LNCAP (cell line): Measurements from ENCODE around the gene MLLT3.
A peak's percentile ranks its signal among the peaks of the same experiment; 100 is the strongest.

Experiments used
- TF ChIP-seq, protein P1 (sequence below): fragments of 450-650 bp; IDR thresholded peaks from 2 replicates; pipeline ENCODE4 v1.5.1; 2017; ENCODE audit warnings: mild to moderate bottlenecking

MLLT3 gene

GRCh38 chr9:20524776-20525175 is 97.5 kb downstream of the MLLT3 start:
- TF ChIP-seq, protein P1, sequence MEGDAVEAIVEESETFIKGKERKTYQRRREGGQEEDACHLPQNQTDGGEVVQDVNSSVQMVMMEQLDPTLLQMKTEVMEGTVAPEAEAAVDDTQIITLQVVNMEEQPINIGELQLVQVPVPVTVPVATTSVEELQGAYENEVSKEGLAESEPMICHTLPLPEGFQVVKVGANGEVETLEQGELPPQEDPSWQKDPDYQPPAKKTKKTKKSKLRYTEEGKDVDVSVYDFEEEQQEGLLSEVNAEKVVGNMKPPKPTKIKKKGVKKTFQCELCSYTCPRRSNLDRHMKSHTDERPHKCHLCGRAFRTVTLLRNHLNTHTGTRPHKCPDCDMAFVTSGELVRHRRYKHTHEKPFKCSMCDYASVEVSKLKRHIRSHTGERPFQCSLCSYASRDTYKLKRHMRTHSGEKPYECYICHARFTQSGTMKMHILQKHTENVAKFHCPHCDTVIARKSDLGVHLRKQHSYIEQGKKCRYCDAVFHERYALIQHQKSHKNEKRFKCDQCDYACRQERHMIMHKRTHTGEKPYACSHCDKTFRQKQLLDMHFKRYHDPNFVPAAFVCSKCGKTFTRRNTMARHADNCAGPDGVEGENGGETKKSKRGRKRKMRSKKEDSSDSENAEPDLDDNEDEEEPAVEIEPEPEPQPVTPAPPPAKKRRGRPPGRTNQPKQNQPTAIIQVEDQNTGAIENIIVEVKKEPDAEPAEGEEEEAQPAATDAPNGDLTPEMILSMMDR = peak; percentile 39; the same call in 1 of the 2 replicates

DNA sequence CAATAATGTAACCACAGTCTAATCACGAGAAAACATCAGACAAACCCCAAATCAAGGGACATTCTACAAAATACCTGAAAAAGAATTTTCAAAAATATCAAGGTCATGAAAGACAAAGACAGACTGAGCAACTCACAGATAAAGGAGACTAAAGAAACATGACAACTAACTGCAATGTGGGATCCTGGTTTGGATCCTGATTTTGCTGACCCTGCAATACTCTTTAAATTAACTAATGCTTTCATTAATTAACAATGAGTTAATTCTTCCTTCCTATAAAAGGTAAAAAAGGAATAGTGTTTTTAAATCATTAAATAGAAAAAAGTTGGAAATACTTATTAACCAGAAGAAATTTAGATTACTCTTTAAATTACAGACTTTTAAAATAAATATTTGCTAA is 103.6 kb downstream of the MLLT3 start:
- TF ChIP-seq, protein P1 = no peak

DNA sequence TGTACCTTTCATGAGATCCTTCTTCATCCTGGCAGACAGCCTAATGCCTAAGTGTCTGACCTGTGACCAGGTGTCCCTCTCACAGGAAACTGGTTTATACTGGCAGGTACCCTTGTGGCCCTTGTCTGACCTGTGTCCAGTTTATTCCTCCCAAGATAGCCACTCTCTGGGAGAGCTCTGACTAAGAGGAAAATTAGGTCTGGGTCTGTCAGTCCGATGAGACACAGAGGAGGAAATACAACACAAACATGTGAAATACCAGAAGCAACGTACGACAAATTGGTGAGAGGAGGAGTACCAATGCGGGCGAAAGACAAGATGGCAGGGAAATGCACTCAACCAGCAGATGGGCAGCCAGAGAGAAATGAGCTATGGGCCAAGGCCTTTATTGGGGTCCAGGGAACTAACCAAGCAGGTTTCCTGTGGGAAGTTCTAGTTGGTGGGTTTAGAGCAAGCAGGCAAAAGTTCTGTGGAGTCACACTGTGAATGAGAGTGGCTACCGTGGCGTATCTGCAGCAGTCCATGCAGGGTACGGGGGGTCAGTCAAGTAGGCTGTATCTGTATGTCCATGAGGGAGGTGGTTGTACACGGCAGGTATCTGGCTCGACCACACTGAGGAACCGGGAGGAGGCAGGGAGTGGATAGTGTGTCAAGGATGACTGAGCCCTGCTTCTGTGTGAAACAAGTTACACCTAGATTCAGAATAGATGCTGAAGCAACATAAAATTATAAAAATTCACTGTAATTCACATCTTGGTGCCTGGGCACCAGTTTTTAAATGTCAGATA is 109.0 kb downstream of the MLLT3 start:
- TF ChIP-seq, protein P1 = no peak

DNA sequence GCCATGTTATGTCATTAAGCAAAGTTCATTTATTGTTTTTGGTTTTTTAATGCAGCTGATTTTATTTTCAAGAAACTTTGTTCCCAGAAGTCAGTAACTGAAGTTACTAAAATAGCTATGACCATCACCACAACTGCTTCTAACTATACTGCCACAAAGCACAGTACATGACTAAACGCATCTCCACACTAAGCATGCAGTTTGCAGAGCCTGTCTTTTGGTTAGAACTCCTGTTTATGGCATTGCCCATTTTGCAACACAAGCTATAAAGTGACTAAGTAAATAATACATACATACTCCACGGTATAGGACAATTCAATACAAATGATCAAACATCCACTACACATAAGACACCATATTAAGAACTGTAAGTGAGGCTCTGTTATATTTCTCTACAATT is 109.7 kb downstream of the MLLT3 start:
- TF ChIP-seq, protein P1 = no peak

- TF ChIP-seq, protein P1 = no peak
These were observed 110.2 kb downstream of the MLLT3 start for GRCh38 chr9:20512106-20512505.

- TF ChIP-seq, protein P1 = no peak
These were observed 110.6 kb downstream of the MLLT3 start for GRCh38 chr9:20511686-20512085.

DNA sequence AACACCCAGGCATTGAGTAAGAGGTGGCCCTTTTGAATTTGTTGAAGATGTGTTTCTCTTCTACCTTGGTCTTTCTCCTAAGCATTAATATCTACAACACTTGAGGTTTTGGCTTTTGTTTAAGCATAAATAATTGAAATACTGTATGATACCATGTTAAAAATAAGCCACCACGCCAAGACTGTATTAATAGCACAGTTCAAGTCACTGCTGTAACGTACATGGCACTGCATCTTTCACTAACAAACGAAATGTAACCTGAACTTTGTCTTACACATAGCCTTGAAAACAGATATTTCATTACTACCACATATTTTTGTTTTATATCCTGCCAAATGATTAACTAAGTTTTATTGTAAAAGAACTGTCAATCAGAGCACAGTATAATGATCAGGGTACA is 112.8 kb downstream of the MLLT3 start:
- TF ChIP-seq, protein P1 = no peak

DNA sequence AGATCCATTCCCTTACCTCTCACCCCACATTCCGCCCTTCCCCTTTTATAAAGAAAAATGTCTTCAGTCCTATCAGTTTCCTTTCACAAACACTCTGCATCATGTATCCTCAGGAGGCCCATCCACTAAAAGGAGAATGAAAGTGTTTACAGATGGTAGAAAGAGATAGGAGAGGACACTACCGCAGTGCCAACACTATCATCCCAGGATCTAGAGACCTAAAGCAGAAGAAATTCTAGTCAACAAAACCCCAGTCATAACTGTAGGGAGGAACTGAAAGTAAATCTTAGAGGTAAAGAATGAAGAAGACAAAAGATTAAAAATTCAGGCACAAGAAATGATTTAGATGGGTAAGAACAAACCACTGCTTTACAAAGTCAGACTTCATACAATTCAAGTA is 114.1 kb downstream of the MLLT3 start:
- TF ChIP-seq, protein P1 = no peak
